Large intestine (tissue), 12 donors: Measurements from ENCODE around the gene STXBP5. TPM values are rescaled to one million over a fixed set of nuclear protein-coding genes. Genes with fewer than 3 reads are reported as not detected.

Experiments used
- DNase-seq, 2 donors: peaks; one replicate each; pipeline versions ENCODE4 v3.0.0 to v3.0.0-alpha.2; 2013
- H3K27ac ChIP-seq: one replicate; pipeline ENCODE4 v1.5.1; 2013; ENCODE audit warnings: low read length
- H3K27me3 ChIP-seq: 2 replicates; pipeline ENCODE4 v1.6.1; 2013; ENCODE audit warnings: low read length; ENCODE audit not compliant: control insufficient read depth, insufficient read depth
- H3K36me3 ChIP-seq: 2 replicates; pipeline ENCODE4 v1.6.1; 2013; ENCODE audit warnings: low read length; ENCODE audit not compliant: control insufficient read depth, insufficient read depth
- H3K4me1 ChIP-seq: one replicate; pipeline ENCODE4 v1.6.1; 2013; ENCODE audit warnings: low read length; ENCODE audit not compliant: control insufficient read depth, insufficient read depth
- H3K4me3 ChIP-seq: one replicate; pipeline ENCODE4 v1.5.1; 2013; ENCODE audit warnings: low read length
- H3K9me3 ChIP-seq: one replicate; pipeline ENCODE4 v1.6.1; 2013; ENCODE audit warnings: mild to moderate bottlenecking, low read depth, low read length, moderate library complexity; ENCODE audit not compliant: control insufficient read depth
- WGBS: methylation state at CpG from one replicate; pipeline ENCODE4 v1.1.5; 2013; ENCODE audit warnings: low lambda C conversion rate; ENCODE audit not compliant: insufficient coverage; 5-methylcytosine and 5-hydroxymethylcytosine counted together
- long read RNA-seq, 11 donors: transcript quantifications; one replicate each; lab custom pipeline, GENCODE V29; 2026
- polyA plus RNA-seq: library from polyadenylated mRNA; unstranded; fragments of 120-200 nt; gene quantifications from one replicate; pipeline ENCODE4 v1.2.1, GENCODE V29; 2013

Gene STXBP5
- 20.5 TPM for polyA plus RNA-seq
- long read RNA-seq, donor 1, partial matches to known transcripts = 0 of 1 reads
- long read RNA-seq, donor 1, other reads (novel, unspliced or antisense) = 0 of 1 reads
- long read RNA-seq, donor 2 = 0 reads
- long read RNA-seq, donor 3, full-length matches to known transcripts = 5 of 5 reads
- long read RNA-seq, donor 3, partial matches to known transcripts = 0 of 5 reads
- long read RNA-seq, donor 3, other reads (novel, unspliced or antisense) = 0 of 5 reads
- long read RNA-seq, donor 4 = 0 reads
- long read RNA-seq, donor 5, partial matches to known transcripts = 6 of 6 reads
- long read RNA-seq, donor 5, other reads (novel, unspliced or antisense) = 0 of 6 reads
- long read RNA-seq, donor 6, full-length matches to known transcripts = 2 of 2 reads
- long read RNA-seq, donor 6, partial matches to known transcripts = 0 of 2 reads
- long read RNA-seq, donor 6, other reads (novel, unspliced or antisense) = 0 of 2 reads
- long read RNA-seq, donor 7, full-length matches to known transcripts = 1 of 1 reads
- long read RNA-seq, donor 7, partial matches to known transcripts = 0 of 1 reads
- long read RNA-seq, donor 7, other reads (novel, unspliced or antisense) = 0 of 1 reads
- long read RNA-seq, donor 8, full-length matches to known transcripts = 2 of 2 reads
- long read RNA-seq, donor 8, partial matches to known transcripts = 0 of 2 reads
- long read RNA-seq, donor 8, other reads (novel, unspliced or antisense) = 0 of 2 reads
- long read RNA-seq, donor 9, full-length matches to known transcripts = 3 of 3 reads
- long read RNA-seq, donor 9, partial matches to known transcripts = 0 of 3 reads
- long read RNA-seq, donor 9, other reads (novel, unspliced or antisense) = 0 of 3 reads
- long read RNA-seq, donor 10, full-length matches to known transcripts = 4 of 4 reads
- long read RNA-seq, donor 10, partial matches to known transcripts = 0 of 4 reads
- long read RNA-seq, donor 10, other reads (novel, unspliced or antisense) = 0 of 4 reads
- long read RNA-seq, donor 11, full-length matches to known transcripts = 4 of 4 reads
- long read RNA-seq, donor 11, partial matches to known transcripts = 0 of 4 reads
- long read RNA-seq, donor 11, other reads (novel, unspliced or antisense) = 0 of 4 reads

- Histone ChIP-seq H3K27me3 (no peaks in the 10 kb centered on the region), H3K36me3 (no peaks in the 10 kb centered on the region), H3K27ac (peak within 1 kb of the TSS; percentile 99), H3K4me1 (no peaks in the 10 kb centered on the region), H3K9me3 (no peaks in the 10 kb centered on the region), H3K4me3 (peak within 1 kb of the TSS; percentile 96)
- peak; percentile 54 to 84 for DNase-seq
- 0% methylated on average over 2 of the region's 85 CpGs for WGBS
Measured at GRCh38 chr6:147204060-147204785, at the start of gene STXBP5. Gene STXBP5, plus strand, starts transcription at chr6:147204417. Its CDS starts 116 bp downstream, at chr6:147204533.

GRCh38 chr6:147154454-147154853 is 49.8 kb upstream of the STXBP5 start:
- WGBS = no CpG with 5 or more reads among the region's 1 CpG
- Histone ChIP-seq H3K4me1 (peaks cover 4% of the 10 kb centered on the region), H3K27me3 (no peaks in the 10 kb centered on the region), H3K36me3 (no peaks in the 10 kb centered on the region), H3K4me3 (no peak overlapping the region), H3K27ac (peak overlapping the region; percentile 24), H3K9me3 (no peaks in the 10 kb centered on the region)
- DNase-seq = peak in 1 of 2 donors; percentile 47

GRCh38 chr6:147156218-147156617 is 48.0 kb upstream of the STXBP5 start:
- no peak overlapping the region for H3K27ac ChIP-seq
- DNase-seq = no peak
- H3K27me3 ChIP-seq = no peaks in the 10 kb centered on the region
- H3K36me3 ChIP-seq = no peaks in the 10 kb centered on the region
- no peaks in the 10 kb centered on the region for H3K4me1 ChIP-seq
- H3K9me3 ChIP-seq = no peaks in the 10 kb centered on the region
- no peak overlapping the region for H3K4me3 ChIP-seq

- H3K9me3 ChIP-seq = no peaks in the 10 kb centered on the region
- no peak for DNase-seq
- no peaks in the 10 kb centered on the region for H3K27me3 ChIP-seq
- no peaks in the 10 kb centered on the region for H3K36me3 ChIP-seq
- no peak overlapping the region for H3K4me3 ChIP-seq
- no peak overlapping the region for H3K27ac ChIP-seq
- WGBS = 83% methylated on average over 1 of the region's 4 CpGs
- H3K4me1 ChIP-seq = no peaks in the 10 kb centered on the region
Measured at GRCh38 chr6:147156799-147157382, 47.3 kb upstream of the STXBP5 start.

DNA sequence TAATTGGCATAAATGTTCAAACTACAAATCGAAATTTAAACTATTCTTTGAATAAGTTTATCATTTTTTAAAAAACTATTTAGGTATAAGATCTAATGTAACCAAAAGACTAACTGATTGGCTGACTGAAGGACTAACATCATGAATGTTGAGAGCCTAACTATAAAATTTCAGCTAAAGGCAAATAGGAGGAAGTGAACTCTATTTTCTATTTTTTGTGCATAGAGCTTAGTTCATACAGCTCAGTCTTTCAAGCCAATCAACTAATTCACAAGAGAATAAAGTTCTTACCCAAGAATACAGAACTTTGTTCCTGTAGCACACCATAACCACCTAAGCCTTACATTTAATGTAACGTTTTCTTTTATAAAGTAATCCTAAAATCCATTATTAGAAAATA is 46.3 kb upstream of the STXBP5 start:
- H3K36me3 ChIP-seq = no peaks in the 10 kb centered on the region
- no peak for DNase-seq
- no peaks in the 10 kb centered on the region for H3K4me1 ChIP-seq
- no peak overlapping the region for H3K4me3 ChIP-seq
- H3K27ac ChIP-seq = no peak overlapping the region
- no peaks in the 10 kb centered on the region for H3K27me3 ChIP-seq
- no peaks in the 10 kb centered on the region for H3K9me3 ChIP-seq
- 100% methylated on average over 1 of the region's 2 CpGs for WGBS

- no peaks in the 10 kb centered on the region for H3K4me1 ChIP-seq
- no CpG with 5 or more reads among the region's 2 CpGs for WGBS
- no peaks in the 10 kb centered on the region for H3K9me3 ChIP-seq
- no peak overlapping the region for H3K4me3 ChIP-seq
- no peaks in the 10 kb centered on the region for H3K27me3 ChIP-seq
- H3K27ac ChIP-seq = no peak overlapping the region
- H3K36me3 ChIP-seq = no peaks in the 10 kb centered on the region
- DNase-seq = no peak
Measured at GRCh38 chr6:147158881-147159280, 45.3 kb upstream of the STXBP5 start.

GRCh38 chr6:147159536-147160374 is 44.5 kb upstream of the STXBP5 start:
- Histone ChIP-seq H3K36me3 (no peaks in the 10 kb centered on the region), H3K4me1 (no peaks in the 10 kb centered on the region), H3K27ac (no peak overlapping the region), H3K4me3 (no peak overlapping the region), H3K9me3 (no peaks in the 10 kb centered on the region), H3K27me3 (no peaks in the 10 kb centered on the region)
- no CpG with 5 or more reads among the region's 2 CpGs for WGBS
- no peak for DNase-seq

GRCh38 chr6:147160593-147160992 is 43.6 kb upstream of the STXBP5 start:
- Histone ChIP-seq H3K4me3 (no peak overlapping the region), H3K4me1 (no peaks in the 10 kb centered on the region), H3K9me3 (no peaks in the 10 kb centered on the region), H3K27me3 (no peaks in the 10 kb centered on the region), H3K27ac (no peak overlapping the region), H3K36me3 (no peaks in the 10 kb centered on the region)
- no peak for DNase-seq
- WGBS = no CpG with 5 or more reads among the region's 1 CpG

DNA sequence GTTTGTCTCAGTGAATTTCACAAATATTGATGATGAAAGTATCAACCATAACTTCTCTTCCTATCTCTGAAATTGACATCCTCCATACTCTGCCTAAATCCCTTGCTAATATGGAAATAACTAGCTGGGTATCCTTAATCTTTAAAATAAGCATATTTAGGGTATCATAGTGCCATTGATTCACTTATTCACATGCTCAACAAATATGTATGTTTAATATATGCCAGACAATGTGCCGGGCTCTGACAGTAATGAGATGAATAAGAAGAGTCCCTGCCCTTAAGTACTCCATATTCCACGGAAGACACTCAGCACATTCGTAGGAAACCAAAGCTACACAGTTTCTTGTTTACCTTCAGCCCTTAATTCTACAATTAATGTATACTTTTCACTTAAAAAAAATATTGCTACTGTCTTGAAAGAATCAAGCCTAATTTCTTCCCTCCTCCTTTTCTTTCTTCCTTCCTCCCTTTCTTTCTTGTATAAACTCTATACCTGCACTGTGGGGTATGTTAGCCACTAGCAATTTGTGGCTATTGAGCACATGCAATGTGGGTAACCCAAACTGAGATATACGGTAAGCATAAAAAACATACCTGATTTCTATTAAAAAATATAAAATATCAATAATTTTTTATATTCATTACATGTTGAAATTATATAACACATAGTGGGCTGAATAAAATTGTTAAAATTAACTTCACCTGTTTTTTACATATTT is 42.8 kb upstream of the STXBP5 start:
- Histone ChIP-seq H3K4me3 (no peak overlapping the region), H3K27me3 (no peaks in the 10 kb centered on the region), H3K36me3 (no peaks in the 10 kb centered on the region), H3K4me1 (no peaks in the 10 kb centered on the region), H3K27ac (no peak overlapping the region), H3K9me3 (no peaks in the 10 kb centered on the region)
- WGBS = 70% methylated on average over 2 of the region's 4 CpGs
- no peak for DNase-seq
